ENCODE data around the gene ZDHHC9. TPM values are rescaled to one million over a fixed set of nuclear protein-coding genes. Genes with fewer than 3 reads are reported as not detected.

Gene ZDHHC9
- total RNA-seq, 1 experiment from 2014 or later, result 31.1 TPM

DNA sequence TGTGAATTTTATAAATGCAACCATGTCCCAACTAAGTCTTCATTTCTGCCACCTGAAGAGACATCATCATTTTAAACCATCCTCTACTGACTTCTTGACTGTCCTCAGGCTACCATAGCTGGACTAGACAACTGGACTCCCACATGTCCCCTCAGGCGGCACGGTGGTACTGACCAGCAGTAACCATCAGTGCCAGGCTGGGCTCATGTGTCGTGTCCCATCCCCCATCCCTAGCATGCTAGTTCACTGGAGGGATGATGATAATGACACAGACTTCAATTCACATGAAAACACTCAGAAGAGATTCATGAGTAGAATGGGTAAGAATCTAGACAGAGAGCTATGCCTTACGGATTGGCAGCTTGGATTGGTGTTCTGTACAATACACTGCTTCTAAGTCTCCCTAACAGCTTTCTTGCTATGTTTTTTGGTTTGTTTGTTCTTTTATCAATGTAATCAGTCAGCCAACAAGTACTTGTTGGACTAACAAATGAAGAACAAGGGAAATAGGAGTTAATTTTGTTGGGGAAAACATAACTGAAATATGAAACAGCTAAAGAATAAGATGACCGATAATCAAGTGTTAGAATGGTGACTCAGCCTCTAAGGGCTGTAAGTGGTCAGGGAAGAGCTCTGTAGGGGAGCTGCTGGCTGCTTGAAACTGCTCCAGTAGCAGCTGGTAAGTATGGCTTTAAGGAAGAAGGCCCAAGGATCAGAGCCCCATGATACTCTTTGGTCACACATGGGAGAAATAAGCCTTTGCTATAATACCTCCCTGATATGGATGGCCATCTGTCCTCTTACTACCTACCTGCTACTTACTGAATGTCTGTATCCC, 10.3 kb downstream of the ZDHHC9 start:
- DNase-seq, result no peak
- Histone ChIP-seq H3K27ac (no peak overlapping the region), H3K36me3 (no peaks in the 10 kb centered on the region), H3K4me1 (no peaks in the 10 kb centered on the region), H3K9me3 (replicated peaks) (no peaks in the 10 kb centered on the region), H3K27me3 (no peaks in the 10 kb centered on the region), H3K4me3 (no peak overlapping the region)

DNA sequence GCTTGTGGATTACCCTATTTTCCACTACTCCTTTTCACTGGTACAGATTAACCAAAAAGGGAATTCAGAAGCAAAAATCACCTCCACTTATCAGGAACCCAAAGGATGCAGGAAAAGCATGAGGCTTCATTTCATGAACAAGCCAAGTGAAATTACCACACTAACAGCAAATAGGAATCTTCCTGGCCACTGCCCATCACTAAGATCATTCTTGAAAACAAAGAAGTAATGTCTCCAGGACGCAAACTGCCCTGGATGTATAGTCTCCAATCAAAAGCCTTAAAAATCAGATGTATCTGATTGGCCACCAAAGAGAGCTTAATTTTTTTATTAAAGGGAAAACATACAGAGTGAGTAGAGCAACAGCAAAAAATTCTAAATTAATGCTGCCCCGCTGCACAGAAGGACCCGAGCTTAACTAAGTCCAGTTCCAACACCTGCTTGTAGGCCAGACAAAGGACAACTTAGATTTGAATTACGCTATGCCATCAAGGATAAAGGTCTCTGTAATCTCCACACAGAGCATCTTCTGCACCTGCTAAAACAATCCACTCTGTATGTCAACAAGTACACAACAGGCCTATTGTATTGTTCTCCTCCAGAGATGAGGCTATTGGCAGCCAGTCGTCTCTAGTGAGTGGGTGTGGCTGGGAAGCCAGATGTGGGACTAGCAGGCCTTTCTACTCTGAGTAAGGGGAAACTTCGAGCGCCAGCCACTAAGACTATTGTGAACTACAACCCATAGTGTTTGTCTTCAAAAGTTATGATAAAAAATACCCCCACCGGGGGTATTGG, 12.4 kb downstream of the ZDHHC9 start:
- Histone ChIP-seq H3K4me1 (no peaks in the 10 kb centered on the region), H3K27me3 (no peaks in the 10 kb centered on the region), H3K4me3 (no peak overlapping the region), H3K9me3 (replicated peaks) (no peaks in the 10 kb centered on the region), H3K36me3 (no peaks in the 10 kb centered on the region; the same call in 1 of the 2 replicates), H3K27ac (peak overlapping the region; percentile 17; the same call in 1 of the 2 replicates)
- DNase-seq, result peak; percentile 26 to 66

DNA sequence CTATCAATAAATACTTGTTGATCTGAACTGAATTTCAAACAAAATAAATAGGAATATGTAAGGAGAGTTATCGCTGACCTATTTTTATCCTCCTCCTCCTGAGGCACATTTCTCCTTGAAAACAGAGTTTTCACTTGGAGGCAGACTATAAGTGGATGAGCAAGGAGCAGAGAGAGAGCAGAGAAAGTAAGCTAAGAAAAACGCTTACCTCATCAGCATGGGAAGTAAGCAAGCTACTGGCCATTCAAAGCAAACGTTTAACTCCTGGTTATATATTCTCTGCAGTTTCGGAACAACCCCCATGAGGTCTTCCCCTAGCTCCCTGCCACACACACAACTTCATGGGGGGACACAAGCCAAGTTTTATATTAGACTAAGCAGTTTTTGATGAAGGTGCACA, 13.2 kb downstream of the ZDHHC9 start:
- Histone ChIP-seq H3K9me3 (replicated peaks) (no peaks in the 10 kb centered on the region), H3K4me1 (no peaks in the 10 kb centered on the region), H3K36me3 (no peaks in the 10 kb centered on the region; the same call in 1 of the 2 replicates), H3K4me3 (no peak overlapping the region), H3K27me3 (no peaks in the 10 kb centered on the region), H3K27ac (no peak overlapping the region)
- DNase-seq, result no peak

DNA sequence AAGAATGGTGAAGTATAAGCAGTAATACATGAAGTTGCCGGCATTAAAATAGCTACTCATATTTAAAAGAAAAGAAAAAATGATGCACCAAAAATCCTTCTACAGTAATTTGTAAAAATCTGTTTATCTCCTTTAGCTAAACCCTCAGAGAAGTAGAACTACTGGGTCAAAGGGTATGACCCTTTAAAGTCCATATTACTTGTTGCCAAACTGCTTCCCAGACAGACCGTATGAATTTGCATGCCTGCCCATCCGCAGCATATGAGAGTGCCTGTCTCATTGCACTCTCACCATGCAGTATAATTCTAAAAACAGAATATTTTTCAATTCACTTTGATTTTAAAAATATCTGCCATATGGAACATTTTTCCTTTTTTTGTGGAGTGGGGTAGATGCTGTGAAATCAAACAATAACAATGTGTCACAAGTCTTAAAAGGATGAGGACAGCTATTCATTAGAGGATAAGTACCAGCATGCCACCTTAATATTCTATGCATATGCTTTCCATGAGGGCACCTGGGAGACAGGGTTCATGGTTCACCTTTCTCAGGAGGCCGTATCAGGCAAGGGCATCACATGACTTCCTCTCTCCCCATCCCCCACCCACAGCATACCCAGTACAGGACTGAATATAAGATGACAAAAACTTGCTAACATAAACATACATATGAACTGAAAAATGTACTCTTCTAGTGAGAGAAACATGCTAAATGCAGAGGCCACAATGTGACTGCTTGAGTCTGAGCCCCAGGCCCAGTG, 17.8 kb downstream of the ZDHHC9 start:
- Histone ChIP-seq H3K4me3 (no peak overlapping the region), H3K4me1 (no peaks in the 10 kb centered on the region), H3K36me3 (peaks cover 4% of the 10 kb centered on the region; the same call in 1 of the 2 replicates), H3K9me3 (replicated peaks) (no peaks in the 10 kb centered on the region), H3K27ac (no peak overlapping the region), H3K27me3 (no peaks in the 10 kb centered on the region)
- DNase-seq, result no peak

DNA sequence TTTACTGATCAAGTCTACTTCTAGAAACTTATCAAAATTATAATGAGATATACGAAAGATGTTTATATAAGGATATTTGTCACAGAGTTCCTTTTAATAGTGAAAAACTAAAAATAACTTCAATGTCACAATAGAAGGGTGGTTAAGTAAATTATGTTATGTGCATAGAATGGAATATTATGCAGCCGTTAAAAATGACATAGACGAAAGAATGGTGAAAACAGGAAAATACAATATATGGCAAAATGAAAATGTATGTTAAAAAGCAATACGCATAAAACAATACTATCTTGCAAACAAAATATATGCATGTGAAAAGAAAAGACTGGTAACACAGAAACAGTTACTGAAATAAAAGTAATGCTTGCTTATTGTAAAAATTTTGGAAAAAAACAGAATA, 19.1 kb downstream of the ZDHHC9 start:
- H3K27ac ChIP-seq, result no peak overlapping the region
- no peaks in the 10 kb centered on the region for H3K27me3 ChIP-seq
- peaks cover 4% of the 10 kb centered on the region; the same call in 1 of the 2 replicates for H3K36me3 ChIP-seq
- no peaks in the 10 kb centered on the region for H3K4me1 ChIP-seq
- H3K4me3 ChIP-seq, result no peak overlapping the region
- H3K9me3 ChIP-seq (replicated peaks), result no peaks in the 10 kb centered on the region
- no peak for DNase-seq

DNA sequence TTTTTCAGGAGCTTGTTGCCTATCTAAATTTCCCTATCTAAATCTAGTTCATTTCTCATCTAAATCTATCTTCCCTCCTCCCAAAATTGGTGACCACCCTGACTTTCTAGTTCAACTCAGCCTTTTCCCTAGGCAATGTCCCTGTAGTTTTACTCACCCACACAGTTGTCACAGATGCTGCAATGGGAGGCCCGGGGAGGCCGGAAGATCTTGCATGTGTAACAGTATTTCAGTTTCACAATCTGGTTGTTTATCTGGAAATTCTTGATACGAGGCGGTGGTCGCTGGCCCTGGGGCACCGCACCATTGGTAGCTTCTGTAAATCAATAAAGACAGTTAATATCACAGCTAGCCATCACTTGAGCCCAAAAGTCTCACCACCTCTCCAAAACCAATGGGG, 20.2 kb downstream of the ZDHHC9 start:
- no peak for DNase-seq
- no peaks in the 10 kb centered on the region for H3K9me3 ChIP-seq (replicated peaks)

DNA sequence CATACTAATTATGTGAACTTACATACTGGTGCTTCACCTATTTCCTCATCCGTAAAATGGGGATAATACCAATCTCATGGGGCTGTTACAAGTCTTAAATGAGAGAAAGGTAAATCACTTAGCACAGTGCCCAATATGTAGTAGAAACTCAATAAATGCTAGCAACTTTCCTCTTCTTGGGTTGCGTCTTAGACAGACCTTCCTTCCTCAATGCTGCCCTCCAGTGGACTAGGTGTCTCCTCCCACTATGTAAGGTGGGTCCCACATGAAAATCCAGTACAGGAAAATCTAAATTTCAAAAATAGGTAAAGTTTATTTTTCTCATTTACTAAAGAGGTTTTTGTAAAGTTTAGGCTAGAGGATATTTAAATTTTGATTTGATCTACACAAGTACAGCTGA, 20.6 kb downstream of the ZDHHC9 start:
- Histone ChIP-seq H3K27ac (no peak overlapping the region), H3K9me3 (replicated peaks) (no peaks in the 10 kb centered on the region), H3K4me1 (no peaks in the 10 kb centered on the region), H3K36me3 (peaks cover 4% of the 10 kb centered on the region; the same call in 1 of the 2 replicates), H3K4me3 (no peak overlapping the region), H3K27me3 (no peaks in the 10 kb centered on the region)
- DNase-seq, result peak; percentile 38 to 60

More for the DNA sequence above, 20.2 kb downstream of the ZDHHC9 start:
- Histone ChIP-seq H3K36me3 (peaks cover 4% of the 10 kb centered on the region; the same call in 1 of the 2 replicates), H3K4me1 (no peaks in the 10 kb centered on the region), H3K27me3 (no peaks in the 10 kb centered on the region), H3K27ac (no peak overlapping the region), H3K4me3 (no peak overlapping the region)

DNA sequence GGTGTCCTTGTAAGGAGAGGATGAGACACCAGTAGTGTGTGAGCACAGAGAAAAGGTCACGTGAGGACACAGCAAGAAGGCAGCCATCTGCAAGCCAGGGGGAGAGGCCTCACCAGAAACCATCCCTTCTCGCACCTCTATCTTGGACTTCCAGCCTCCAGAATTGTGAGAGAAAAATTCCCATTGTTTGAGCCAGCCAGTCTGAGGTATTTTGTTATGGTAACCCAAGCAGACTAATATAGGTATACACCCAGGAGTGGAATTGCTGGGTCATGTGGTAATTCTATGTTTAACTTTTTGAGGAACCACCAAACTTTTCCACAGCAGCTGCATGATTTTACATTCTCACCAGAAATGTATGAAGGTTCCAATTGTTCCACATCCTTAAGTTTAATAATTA, 25.6 kb downstream of the ZDHHC9 start:
- Histone ChIP-seq H3K4me1 (no peaks in the 10 kb centered on the region), H3K27me3 (no peaks in the 10 kb centered on the region), H3K4me3 (no peak overlapping the region), H3K9me3 (replicated peaks) (no peaks in the 10 kb centered on the region), H3K36me3 (peaks cover 2% of the 10 kb centered on the region; the same call in 1 of the 2 replicates), H3K27ac (no peak overlapping the region)
- DNase-seq, result no peak

DNA sequence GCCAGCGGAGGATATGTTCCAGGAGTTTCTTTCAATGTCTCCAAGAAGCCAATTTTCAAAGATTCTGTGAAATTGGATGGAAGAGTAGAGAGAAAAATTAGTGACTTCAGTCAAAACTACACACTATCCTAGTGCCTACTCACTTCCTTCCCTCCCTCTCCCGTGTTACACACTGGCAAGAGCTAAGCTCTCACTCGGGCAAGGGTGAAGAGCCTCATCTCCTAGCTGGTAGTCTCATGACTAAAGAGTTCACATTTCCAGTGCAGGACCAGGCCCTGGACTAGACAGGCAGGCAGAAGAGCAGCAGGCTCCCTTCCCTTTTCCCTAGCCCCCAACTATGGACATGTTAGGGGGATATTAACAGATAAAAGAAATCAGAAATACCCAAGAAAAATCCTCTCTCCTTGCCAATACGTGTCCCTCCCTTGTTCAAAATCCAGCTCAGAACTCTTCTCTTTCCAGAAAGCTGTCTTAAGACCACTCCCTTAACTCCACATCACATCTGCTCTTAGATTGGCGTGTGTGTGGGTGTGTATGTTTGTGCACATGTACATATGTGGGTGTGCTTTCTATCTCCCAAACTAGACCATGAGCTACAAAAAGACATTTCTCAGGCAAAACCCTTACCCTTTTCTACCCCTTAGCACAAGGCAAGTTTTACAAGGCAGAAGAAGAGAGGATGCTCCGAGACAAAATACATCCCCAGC, 29.9 kb downstream of the ZDHHC9 start:
- H3K9me3 ChIP-seq (replicated peaks), result no peaks in the 10 kb centered on the region
- H3K4me1 ChIP-seq, result no peaks in the 10 kb centered on the region
- no peak overlapping the region for H3K4me3 ChIP-seq
- H3K27ac ChIP-seq, result no peak overlapping the region
- no peaks in the 10 kb centered on the region for H3K27me3 ChIP-seq
- 0 out of 2 replicates have a peak, but pooled peaks cover 4% of the 10 kb centered on the region for H3K36me3 ChIP-seq
- DNase-seq, result no peak

DNA sequence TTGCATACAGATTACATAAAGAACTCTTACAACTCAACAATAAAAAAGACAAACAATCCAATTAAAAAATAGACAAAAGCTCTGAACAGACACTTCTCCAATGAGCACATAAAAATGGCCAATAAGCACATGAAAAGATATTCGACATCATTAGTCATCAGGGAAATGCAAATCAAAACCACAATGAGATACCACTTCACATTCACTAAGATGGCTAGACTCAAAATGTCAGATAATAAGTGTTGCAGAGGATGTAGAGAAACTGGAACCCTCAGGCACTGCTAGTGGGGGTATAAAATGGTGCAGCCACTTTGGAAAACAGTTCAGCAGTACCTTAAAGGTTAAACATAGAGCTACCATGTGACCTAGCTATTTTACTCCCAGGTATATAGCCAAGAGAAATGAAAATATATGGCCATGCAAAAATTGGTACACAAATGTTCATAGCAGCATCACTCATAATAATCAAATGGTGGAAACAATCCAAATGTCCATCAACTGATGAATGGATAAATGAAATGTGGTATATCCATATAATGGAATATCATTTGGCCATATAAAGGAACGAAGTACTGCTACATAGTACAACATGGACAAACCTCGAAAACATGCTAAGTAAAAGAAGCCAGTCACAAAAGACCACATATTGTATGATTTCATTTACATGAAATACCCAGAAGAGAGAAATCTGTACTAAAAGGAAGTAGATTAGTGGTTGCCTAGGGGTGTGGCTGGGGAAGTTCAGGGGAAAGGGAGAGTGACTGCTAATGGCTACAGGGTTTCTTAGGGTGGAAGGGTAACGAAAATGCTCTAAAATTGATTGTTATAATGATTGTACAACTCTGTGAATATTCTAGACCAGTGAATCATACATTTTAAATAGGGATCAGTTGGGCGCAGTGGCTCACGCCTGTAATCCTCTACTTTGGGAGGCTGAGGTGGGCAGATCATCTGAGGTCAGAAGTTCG, 34.6 kb downstream of the ZDHHC9 start:
- no peaks in the 10 kb centered on the region for H3K4me1 ChIP-seq
- no peak for DNase-seq
- no peaks in the 10 kb centered on the region for H3K27me3 ChIP-seq
- no peak overlapping the region for H3K27ac ChIP-seq
- H3K4me3 ChIP-seq, result no peak overlapping the region
- H3K36me3 ChIP-seq, result 0 out of 2 replicates have a peak, but pooled peaks cover 4% of the 10 kb centered on the region
- no peaks in the 10 kb centered on the region for H3K9me3 ChIP-seq (replicated peaks)

DNA sequence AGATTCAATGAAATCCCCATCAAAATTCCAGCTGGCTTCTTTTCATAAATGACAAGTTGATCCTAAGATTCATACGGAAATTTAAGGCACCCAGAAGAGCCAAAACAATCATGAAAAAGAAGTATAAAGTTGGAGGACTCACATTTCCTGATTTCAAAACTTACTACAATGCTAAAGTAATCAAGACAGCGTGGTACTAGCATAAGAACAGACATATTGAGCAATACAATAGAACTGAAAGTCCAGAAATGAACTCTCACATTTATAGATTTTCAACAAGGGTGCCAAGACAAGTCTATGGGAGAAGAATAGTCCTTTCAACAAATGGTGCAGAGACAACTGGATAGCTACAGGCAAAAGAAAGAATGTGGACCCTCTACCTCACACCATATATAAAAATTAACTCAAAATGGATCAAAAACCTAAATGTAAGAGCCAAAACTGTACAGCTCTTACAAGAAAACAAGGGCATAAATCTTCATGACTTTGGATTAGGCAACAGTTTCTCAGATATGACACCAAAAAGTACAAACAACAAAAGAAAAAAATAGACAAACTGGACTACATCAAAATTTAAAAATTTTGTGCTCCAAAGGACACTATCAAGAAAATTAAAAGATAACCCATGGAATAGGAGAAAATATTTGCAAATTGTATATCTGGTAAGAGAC, 35.4 kb downstream of the ZDHHC9 start:
- no peaks in the 10 kb centered on the region for H3K9me3 ChIP-seq (replicated peaks)
- H3K4me3 ChIP-seq, result no peak overlapping the region
- H3K4me1 ChIP-seq, result no peaks in the 10 kb centered on the region
- H3K27ac ChIP-seq, result no peak overlapping the region
- H3K27me3 ChIP-seq, result no peaks in the 10 kb centered on the region
- H3K36me3 ChIP-seq, result 0 out of 2 replicates have a peak, but pooled peaks cover 4% of the 10 kb centered on the region
- no peak for DNase-seq

DNA sequence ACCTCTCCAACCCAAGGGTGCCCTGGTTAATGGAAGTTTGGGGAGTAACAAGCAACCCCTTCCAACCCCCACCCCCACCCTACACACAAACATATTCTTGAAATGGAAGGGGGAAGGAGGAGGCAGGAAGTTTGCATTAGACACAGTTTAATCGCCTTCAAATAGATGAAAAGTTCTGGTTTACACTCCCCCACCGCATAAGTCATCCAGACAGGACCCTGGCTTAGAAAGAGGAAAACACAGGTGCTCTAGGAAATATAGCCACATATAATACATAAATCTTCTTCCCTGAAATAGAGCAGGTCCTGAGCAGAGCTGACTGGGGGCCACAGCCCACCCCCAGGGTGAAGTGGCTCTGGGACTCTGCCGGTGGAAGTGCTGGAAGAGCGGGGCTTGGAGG, 38.9 kb downstream of the ZDHHC9 start:
- no peaks in the 10 kb centered on the region for H3K4me1 ChIP-seq
- no peak overlapping the region for H3K27ac ChIP-seq
- no peaks in the 10 kb centered on the region for H3K9me3 ChIP-seq (replicated peaks)
- H3K4me3 ChIP-seq, result no peak overlapping the region
- DNase-seq, result no peak
- H3K27me3 ChIP-seq, result no peaks in the 10 kb centered on the region
- 0 out of 2 replicates have a peak, but pooled peaks cover 4% of the 10 kb centered on the region for H3K36me3 ChIP-seq

DNA sequence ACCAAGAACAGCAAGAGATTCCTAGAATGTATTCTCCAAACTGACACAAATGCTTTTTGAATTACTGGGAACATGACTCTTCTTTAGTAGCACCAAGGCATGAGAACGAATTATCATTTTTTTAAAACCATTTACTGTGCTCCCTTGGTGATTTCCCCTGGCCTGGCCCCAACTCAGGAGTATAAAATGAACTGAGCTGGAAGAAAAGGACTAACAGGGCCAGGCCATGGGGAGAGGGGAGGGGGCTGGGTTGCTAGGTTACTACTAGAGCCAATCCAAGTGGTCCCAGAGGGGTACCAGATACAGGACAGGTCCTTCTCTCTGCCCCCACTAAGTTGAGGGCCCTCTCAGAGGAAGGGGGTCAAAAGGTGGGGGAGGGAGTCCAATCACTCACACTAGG, 40.8 kb downstream of the ZDHHC9 start:
- H3K27me3 ChIP-seq, result no peaks in the 10 kb centered on the region

More for the DNA sequence above, 40.8 kb downstream of the ZDHHC9 start:
- Histone ChIP-seq H3K4me1 (no peaks in the 10 kb centered on the region), H3K27ac (no peak overlapping the region), H3K9me3 (replicated peaks) (no peaks in the 10 kb centered on the region), H3K4me3 (no peak overlapping the region), H3K36me3 (no peaks in the 10 kb centered on the region)
- no peak for DNase-seq
